ENCODE results near the gene GABRA5.
"Not testable (repeated sequence)": the region's sequence is repeated elsewhere in the genome, so short reads cannot be mapped to it uniquely, and the experiment has no call there.

The GABRA5 gene

GRCh38 chr15:26866298-26867199, at the start of gene GABRA5:
Gene GABRA5, plus strand, starts transcription at chr15:26867062. Its CDS starts 2,187 bp downstream, at chr15:26869249.
- TF ChIP-seq ZNF274 (IDR thresholded peaks at IDR 0.05; ENCODE audit: low read depth, low read length): no peak
- H3K4me3 ChIP-seq (ENCODE audit: low read length): no peak within 1 kb of the TSS

- H3K4me3 ChIP-seq (ENCODE audit: low read length): not testable (repeated sequence)
These were observed 35.7 kb upstream of the GABRA5 start for GRCh38 chr15:26831191-26831590.

DNA sequence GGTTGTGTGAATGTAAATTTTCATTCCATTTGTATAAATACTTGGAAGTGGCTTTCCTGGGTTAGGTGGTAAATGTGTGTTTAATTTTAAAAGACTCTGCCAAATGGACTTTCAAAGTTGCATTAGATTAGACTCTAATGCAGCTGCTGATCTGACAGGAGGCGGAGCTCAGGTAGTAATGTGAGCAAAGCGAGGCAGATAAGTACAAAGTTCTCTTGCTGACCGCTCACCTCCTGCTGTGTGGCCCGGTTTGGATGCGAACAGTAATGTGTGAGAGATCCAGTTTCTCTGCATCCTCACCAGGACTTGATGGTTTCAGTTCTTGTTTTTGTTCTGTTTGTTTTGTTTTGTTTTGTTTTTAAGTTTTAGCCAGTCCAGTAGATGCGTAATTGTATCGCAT, 34.9 kb upstream of the GABRA5 start:
- no peak for TF ChIP-seq ZNF274 (IDR thresholded peaks at IDR 0.05; ENCODE audit: low read depth, low read length)
- H3K4me3 ChIP-seq (ENCODE audit: low read length): no peak overlapping the region

GRCh38 chr15:26838742-26839460, 28.0 kb upstream of the GABRA5 start:
- H3K4me3 ChIP-seq (ENCODE audit: low read length): no peak overlapping the region
- no peak for TF ChIP-seq ZNF274 (IDR thresholded peaks at IDR 0.05; ENCODE audit: low read depth, low read length)

DNA sequence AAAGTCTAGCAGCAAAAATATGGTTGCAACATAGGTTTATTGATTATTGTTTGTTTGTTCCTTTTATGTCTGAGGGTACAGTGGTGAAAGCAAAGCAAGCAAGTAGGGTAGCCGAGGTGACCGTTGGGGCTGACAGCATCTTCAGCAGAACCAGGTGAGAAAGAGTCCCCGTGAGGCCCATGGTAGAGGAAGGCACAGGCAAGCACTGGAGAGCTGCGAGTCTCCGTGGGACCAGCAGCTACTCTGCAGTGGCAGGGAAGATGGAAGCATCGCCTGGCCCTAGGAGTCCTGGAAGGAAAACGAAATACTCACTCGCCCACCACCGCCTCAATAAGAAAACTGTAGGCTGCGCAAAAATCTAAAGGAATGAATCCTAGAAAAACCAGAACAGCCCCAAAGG, 25.3 kb upstream of the GABRA5 start:
- H3K4me3 ChIP-seq (ENCODE audit: low read length): no peak overlapping the region
- TF ChIP-seq ZNF274 (IDR thresholded peaks at IDR 0.05; ENCODE audit: low read depth, low read length): no peak

- no peak for TF ChIP-seq ZNF274 (IDR thresholded peaks at IDR 0.05; ENCODE audit: low read depth, low read length)
- H3K4me3 ChIP-seq (ENCODE audit: low read length): no peak overlapping the region
These were observed 24.9 kb upstream of the GABRA5 start for GRCh38 chr15:26841941-26842340.

- no peak overlapping the region for H3K4me3 ChIP-seq (ENCODE audit: low read length)
- no peak for TF ChIP-seq ZNF274 (IDR thresholded peaks at IDR 0.05; ENCODE audit: low read depth, low read length)
These were observed 24.5 kb upstream of the GABRA5 start for GRCh38 chr15:26842391-26842790.

GRCh38 chr15:26844901-26845300, 22.0 kb upstream of the GABRA5 start:
- no peak overlapping the region for H3K4me3 ChIP-seq (ENCODE audit: low read length)
- no peak for TF ChIP-seq ZNF274 (IDR thresholded peaks at IDR 0.05; ENCODE audit: low read depth, low read length)

DNA sequence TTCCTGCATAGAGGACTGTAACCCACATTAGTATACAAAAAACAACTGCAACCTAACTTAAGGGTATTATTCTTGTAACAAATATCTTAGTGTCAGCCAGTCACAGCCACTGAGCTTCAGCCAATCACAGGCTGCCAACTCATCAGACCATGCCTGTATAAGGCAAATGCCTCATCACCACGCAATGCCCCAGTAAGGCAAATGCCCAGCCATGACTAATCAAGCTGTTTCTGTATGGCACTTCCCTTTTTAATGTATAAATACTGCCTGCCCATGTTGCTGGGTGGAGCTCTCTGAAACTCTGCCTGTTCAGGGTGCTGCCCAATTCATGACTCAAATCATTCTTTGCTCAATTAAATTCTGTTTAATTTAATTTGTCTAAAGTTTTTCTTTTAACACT, 18.4 kb upstream of the GABRA5 start:
- no peak for TF ChIP-seq ZNF274 (IDR thresholded peaks at IDR 0.05; ENCODE audit: low read depth, low read length)

GRCh38 chr15:26850161-26850560, 16.7 kb upstream of the GABRA5 start:
- TF ChIP-seq ZNF274 (IDR thresholded peaks at IDR 0.05; ENCODE audit: low read depth, low read length): no peak
- H3K4me3 ChIP-seq (ENCODE audit: low read length): no peak overlapping the region

More for the DNA sequence above, 18.4 kb upstream of the GABRA5 start:
- no peak overlapping the region for H3K4me3 ChIP-seq (ENCODE audit: low read length)

GRCh38 chr15:26852980-26853379, 13.9 kb upstream of the GABRA5 start:
- no peak overlapping the region for H3K4me3 ChIP-seq (ENCODE audit: low read length)
- TF ChIP-seq ZNF274 (IDR thresholded peaks at IDR 0.05; ENCODE audit: low read depth, low read length): no peak

- no peak for TF ChIP-seq ZNF274 (IDR thresholded peaks at IDR 0.05; ENCODE audit: low read depth, low read length)
- H3K4me3 ChIP-seq (ENCODE audit: low read length): no peak overlapping the region
These were observed 12.4 kb upstream of the GABRA5 start for GRCh38 chr15:26854435-26854834.

GRCh38 chr15:26864664-26865191, 2.1 kb upstream of the GABRA5 start:
- no peak overlapping the region for H3K4me3 ChIP-seq (ENCODE audit: low read length)

DNA sequence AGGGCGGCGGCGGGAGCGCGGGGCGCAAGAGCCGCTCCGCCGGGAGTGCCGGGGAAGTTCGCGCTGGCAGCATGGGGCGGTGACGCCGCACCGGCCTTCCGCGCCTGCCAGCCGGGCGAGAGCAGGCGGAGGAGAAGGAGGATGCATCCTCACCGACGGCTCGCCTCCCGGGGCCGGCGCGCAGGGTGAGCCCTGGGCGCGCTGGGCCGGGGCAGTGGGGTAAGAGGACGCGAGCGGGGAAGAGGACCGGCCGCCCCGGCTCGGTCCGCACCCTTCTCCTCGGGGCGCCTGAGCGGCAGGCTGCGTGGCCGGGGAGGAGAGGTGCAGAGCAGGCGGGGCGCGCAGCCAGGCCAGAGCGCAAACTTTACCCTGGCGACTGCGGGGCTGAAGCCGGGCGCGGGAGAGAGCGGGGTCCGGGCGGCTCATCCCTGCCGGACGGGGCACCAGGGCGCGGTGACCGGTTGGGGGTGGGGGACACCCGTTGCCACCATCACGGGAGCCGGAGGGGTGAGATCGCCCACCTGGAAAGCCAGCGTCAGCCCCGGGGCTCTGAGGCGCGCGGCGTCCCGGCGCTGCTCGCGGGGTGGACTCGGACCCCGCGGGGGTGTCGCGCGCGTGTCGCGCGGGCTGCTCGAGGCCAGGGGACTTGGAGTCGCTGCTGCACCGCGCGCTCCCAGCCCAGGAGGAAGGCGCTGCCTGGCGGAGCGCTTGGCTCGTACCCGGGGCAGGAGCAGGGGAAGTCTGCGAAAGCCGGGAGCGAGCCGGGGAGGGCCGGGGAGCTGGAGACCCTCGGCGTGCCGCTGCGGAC, 542 bp downstream of the GABRA5 start:
- no peak overlapping the region for H3K4me3 ChIP-seq (ENCODE audit: low read length)
- TF ChIP-seq ZNF274 (IDR thresholded peaks at IDR 0.05; ENCODE audit: low read depth, low read length): no peak

More at GRCh38 chr15:26864664-26865191, 2.1 kb upstream of the GABRA5 start:
- no peak for TF ChIP-seq ZNF274 (IDR thresholded peaks at IDR 0.05; ENCODE audit: low read depth, low read length)
